GM21360 (cell line): ENCODE results near the gene HAND2.
A peak's percentile ranks its signal among the peaks of the same experiment; 100 is the strongest.

ENCODE experiments used
- ATAC-seq: cut with Tn5 transposase; IDR thresholded peaks from one replicate; pipeline ENCODE4 v1.9.1; 2021; ENCODE audit warnings: mild to moderate bottlenecking, moderate library complexity; ENCODE audit not compliant: unreplicated experiment

Gene HAND2

GRCh38 chr4:173521467-173522159 is 8.4 kb downstream of the HAND2 start:
- ATAC-seq, result no peak

GRCh38 chr4:173520921-173521466 is 9.0 kb downstream of the HAND2 start:
- no peak for ATAC-seq

GRCh38 chr4:173519111-173520101 is 10.6 kb downstream of the HAND2 start:
- no peak for ATAC-seq

- no peak for ATAC-seq
Observed at GRCh38 chr4:173518425-173519102, 11.5 kb downstream of the HAND2 start.

- no peak for ATAC-seq
Observed at GRCh38 chr4:173517781-173518424, 12.1 kb downstream of the HAND2 start.

GRCh38 chr4:173516621-173517524 is 13.2 kb downstream of the HAND2 start:
- no peak for ATAC-seq

- ATAC-seq, result no peak
Observed at GRCh38 chr4:173515458-173515857, 14.6 kb downstream of the HAND2 start.

- ATAC-seq, result no peak
Observed at GRCh38 chr4:173514641-173515217, 15.3 kb downstream of the HAND2 start.

GRCh38 chr4:173513651-173514050 is 16.4 kb downstream of the HAND2 start:
- ATAC-seq, result no peak

- ATAC-seq, result no peak
Observed at GRCh38 chr4:173511787-173512361, 18.2 kb downstream of the HAND2 start.

GRCh38 chr4:173509036-173510001 is 20.7 kb downstream of the HAND2 start:
- ATAC-seq, result no peak

GRCh38 chr4:173508386-173509035 is 21.5 kb downstream of the HAND2 start:
- no peak for ATAC-seq

GRCh38 chr4:173507471-173508385 is 22.3 kb downstream of the HAND2 start:
- no peak for ATAC-seq

- ATAC-seq, result no peak
Observed at GRCh38 chr4:173506597-173507211, 23.3 kb downstream of the HAND2 start.

GRCh38 chr4:173505924-173506518 is 24.0 kb downstream of the HAND2 start:
- peak; percentile 81 for ATAC-seq
